Posterior cingulate gyrus (tissue), 11 donors: ENCODE results near the gene PUS1.

Experiments used
- DNase-seq, 10 donors: peaks; one replicate each; pipeline versions ENCODE4 v3.0.0 to v3.0.0-alpha.2; 2020 to 2021; ENCODE audit warnings: mixed read lengths in 3 of 10
- intact Hi-C: fragments of 100-400 bp; cut with DNase I; formaldehyde crosslinking; loops from one replicate; pipeline ENCODE4 v1.15.1; 2023

The PUS1 gene

DNA sequence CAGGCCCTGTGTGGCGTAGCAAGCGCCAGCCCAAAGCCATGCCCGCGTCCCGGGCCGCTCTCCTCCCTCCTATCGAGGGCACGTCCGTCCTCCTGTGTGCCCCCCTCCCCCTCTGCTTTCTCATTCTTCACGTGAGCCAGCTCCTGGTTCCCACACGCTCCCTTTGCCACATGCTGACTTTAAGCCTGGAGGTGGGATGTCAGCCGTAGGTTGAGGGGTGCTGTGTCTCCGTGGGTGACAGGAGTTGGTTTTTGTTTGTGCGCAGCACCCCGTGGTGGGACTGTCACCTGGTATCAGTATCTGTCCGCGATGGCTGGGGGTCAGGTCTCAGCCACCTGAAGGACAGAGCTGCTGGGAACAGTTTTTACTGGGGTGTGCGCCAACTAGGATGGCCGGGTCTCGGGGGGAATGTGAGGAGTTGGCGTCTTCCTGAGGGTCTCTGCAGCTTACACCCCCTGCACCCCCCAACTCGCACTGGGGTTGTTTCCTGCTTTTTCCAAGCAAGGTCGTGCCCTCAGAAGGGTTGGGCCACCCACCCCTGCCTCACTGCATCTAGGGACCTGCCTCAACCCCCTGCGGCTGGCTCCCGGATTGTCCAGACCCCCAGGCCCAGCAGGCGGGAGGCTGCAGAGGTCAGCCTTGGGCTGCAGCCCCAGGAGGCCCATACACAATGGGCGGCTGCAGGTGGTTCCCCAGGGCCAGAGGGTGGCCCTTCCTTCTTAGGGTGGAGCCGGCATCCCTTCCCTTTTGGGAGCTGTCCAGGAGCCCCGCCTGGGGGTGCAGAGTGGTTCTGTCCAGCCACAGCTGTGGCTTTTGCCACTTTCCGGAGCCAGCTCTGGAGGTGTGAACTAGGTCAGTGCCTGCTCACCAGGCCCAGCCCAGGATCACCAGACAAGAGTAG is 27.4 kb upstream of the PUS1 start:
- intact Hi-C loops = no loop called here
- DNase-seq = peak in 1 of 10 donors; percentile 84

- DNase-seq = peak in 1 of 10 donors; percentile 77
- intact Hi-C loops = no loop called here
Measured at GRCh38 chr12:131902332-131903241, 26.5 kb upstream of the PUS1 start.

DNA sequence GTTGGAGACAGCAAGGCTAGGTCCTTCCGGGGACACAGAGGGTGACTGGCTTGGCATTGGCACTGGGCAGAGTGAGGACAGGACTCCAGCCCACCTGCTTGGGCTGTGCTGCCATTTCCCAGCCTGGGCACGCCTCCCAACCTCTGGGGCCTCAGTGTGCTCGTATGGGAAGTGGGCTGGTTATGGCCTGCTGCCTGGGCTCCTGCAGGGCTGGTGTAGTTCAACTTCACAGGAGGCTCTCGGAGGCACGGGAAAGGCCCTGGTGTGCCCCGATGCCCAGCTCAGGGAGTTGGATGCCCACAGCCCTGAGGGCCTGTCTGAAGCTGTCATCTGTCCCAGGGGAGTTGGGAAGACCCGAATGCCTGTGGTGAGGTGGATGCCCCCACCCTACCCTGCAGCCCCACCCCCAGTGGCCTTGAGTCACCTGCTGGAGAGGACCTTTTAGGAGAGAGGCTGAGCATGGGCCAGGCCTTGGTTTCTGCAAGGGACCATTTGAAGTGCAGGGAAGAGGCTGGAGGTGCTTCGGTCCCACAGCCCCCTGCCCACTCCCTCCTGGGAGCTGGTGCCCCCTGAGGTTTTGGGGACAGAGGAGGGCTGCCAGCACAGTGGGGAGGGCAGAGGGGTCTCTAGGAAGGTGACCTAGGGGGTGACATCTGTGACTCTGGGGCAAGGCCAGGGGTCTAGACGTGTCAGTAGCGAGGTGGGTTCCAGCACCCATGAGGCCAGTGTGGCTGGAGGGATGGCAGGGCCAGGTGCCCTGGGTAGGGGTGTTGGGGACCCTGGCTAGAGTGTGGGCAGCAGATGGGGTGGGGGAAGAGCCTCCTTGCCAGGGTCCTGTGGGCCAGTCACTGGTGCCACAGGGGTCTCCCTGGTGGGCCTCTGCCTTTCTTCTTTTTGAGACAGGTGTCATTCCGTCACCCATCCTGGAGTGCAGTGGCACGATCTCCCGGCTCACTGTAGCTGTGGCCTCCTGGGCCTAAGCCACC is 25.5 kb upstream of the PUS1 start:
- intact Hi-C loops = no loop called here
- DNase-seq = peak in 1 of 10 donors; percentile 67

DNA sequence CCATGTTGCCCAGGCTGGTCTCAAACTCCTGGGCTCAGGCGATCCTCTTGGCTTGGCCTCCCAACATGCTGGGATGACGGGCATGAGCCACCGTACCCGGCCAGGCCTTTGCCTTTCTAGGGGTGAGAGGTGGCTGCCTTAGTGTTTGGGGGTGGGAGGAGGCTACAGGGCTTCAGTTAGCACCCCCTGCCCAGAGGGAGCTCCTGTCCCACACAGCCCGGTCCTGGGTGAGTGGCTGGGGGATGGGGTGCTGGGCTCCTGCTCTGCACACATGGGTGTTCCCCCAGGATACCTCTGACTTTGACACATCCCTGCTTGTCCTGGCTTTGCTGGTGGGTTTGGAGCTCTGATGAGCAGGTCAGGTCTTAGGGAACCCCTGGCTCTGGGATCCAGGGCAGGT is 24.7 kb upstream of the PUS1 start:
- intact Hi-C loops = no loop called here
- DNase-seq = no peak

GRCh38 chr12:131905081-131905629 is 23.9 kb upstream of the PUS1 start:
- DNase-seq = peak in 1 of 10 donors; percentile 72
- intact Hi-C loops = no loop called here

DNA sequence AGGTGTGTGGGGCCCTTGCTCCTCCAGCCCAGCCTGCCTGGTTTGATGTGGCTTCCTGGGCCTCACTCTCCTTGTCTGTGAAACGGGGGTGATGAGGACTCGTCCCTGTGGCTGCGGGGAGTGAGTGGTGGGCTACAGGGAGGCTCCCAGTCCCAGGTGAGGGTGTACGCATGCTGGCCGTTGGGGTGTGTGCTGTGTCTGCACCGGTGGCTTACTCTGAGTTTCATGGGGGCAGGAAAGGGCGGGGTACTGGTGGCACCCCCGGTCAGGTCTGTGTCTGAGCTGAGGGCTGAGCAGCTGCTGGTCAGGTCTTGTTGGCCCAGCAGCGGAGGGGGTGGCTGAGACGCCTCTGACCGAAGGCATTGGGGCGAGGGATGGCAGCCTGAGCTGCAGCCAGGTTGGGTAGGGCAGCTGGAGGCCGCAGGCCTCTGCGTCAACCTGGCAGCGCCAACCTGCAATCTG is 23.4 kb upstream of the PUS1 start:
- intact Hi-C loops = no loop called here
- peak in 1 of 10 donors; percentile 62 for DNase-seq

DNA sequence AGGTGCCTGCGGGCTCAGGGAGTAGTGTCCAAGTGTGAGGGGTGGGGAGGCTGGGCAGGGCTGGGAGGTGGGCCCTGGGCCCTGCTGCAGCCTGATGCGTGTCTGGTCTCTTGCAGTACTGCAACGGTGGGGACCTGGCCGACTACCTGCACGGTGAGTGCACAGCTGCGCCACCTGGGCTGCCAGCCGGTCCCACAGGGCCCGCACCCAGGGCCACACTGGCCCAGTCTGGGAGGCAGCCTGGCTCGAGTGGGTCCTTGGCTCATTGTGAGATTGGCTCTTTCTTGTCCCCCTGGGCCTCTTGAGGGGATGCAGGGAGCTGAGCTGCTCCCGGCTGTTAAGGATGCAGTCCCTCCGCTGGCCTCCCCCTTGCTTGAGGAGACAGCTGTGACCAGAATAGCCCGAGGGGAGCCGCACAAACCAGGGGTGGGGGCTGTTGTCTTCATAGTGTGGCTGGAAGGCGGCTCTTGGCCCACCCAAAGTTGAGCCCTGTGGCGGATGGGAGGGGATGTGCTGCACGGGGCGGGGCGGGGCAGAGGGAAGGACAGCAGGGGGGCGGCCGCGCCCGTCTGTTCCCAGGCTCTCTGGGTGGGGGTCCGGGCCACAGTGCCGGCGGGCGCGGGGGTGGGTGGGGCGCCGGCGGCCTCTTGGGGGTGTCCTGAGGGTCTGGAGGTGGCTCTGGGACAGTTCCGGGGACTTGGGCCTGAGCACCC is 21.5 kb upstream of the PUS1 start:
- no peak for DNase-seq
- intact Hi-C loops = no loop called here

DNA sequence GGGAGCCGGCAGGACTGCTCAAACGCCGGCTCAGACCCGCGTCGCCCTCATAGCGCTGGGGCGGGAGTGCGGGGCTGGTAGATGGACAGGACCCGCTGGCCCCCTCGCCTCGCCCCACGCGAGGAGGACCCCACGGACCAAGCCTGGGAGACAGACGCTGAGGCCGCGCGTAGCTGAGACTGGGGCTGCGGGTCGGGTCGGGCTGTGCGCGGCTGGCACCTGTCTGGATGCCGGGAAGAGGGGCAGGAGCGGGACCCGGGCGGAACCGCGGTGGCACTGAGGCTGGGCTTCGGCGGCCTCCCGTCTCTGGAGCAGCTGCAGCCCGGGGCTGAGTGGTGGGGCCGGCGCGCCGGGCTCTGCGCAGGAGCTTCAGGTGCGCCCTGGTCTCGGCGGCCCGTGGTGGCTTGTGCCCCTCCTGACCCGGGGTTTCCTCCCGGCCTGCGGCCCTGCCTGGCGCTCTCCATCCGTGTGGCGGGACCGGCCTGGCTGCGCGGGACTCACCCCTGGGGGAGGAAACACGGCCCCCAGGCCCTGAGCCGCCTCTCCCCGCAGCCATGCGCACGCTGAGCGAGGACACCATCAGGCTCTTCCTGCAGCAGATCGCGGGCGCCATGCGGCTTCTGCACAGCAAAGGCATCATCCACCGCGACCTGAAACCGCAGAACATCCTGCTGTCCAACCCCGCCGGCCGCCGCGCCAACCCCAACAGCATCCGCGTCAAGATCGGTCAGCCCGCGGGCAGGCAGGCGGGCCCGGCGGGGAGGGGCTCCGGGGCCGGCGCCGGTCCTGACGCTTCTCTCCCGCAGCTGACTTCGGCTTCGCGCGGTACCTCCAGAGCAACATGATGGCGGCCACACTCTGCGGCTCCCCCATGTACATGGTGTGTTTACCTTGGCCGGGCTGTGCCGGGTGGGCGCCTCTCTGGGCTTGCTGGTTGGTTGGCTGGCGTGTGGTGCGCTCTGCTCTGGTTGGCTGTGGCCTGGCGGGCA is 20.7 kb upstream of the PUS1 start:
- intact Hi-C loops = no loop called here
- peak in 2 of 10 donors; percentile 66 to 84 for DNase-seq

DNA sequence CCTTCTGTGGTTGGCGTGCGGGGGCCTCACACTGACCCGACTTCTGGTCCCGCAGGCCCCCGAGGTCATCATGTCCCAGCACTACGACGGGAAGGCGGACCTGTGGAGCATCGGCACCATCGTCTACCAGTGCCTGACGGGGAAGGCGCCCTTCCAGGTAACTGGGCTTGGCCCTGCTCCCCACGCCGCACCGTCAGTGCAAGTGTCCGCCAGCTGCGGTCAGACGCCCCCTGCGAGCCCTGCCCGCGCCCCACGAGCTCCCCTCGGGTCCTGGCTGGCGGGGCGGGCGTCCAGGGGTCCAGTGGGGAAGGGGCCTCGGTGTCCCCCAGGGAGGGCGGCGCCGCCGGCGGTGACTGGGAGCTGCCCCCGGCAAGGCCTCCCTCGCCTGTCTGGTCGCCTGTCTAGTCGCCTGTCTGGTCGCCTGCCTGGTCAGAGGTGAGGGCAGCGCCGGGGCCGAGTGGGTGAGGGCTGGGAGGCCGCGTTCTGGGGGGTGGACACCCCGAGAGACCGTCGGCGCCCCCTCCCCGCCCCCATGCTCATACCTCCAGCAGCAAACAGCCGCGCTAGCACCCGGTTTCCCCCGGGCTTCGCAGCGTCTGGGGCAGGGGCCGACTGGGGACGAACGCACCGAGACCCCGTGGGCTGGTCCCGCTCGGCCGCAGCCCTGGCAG is 19.9 kb upstream of the PUS1 start:
- intact Hi-C loops = no loop called here
- DNase-seq = peak in 1 of 10 donors; percentile 81

DNA sequence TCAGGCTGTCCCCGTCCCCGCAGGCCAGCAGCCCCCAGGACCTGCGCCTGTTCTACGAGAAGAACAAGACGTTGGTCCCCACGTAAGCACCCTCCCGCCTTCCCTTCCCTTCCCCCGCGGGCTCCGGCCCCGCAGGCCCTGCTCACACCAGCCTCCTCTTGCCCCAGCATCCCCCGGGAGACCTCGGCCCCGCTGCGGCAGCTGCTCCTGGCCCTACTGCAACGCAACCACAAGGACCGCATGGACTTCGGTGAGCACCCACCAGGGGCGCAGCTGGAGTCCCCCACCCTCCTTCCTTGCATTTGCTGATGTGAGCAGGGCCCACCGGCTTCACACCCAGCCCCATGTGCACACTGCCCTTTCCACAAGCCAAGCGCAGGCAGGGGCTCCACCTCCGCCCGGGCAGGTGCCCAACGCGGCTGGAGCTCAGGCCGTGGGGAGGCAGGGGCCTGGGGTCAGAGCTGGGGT is 19.3 kb upstream of the PUS1 start:
- intact Hi-C loops = no loop called here
- peak in 1 of 10 donors; percentile 68 for DNase-seq

- peak in 1 of 10 donors; percentile 46 for DNase-seq
- intact Hi-C loops = no loop called here
Measured at GRCh38 chr12:131910302-131911027, 18.6 kb upstream of the PUS1 start.

- intact Hi-C loops = no loop called here
- peak in 1 of 10 donors; percentile 80 for DNase-seq
Measured at GRCh38 chr12:131911028-131911650, 17.9 kb upstream of the PUS1 start.

- intact Hi-C loops = no loop called here
- DNase-seq = peak in 1 of 10 donors; percentile 65
Measured at GRCh38 chr12:131911851-131912477, 17.1 kb upstream of the PUS1 start.

- intact Hi-C loops = no loop called here
- DNase-seq = peak in 5 of 10 donors; percentile 25 to 92 (median 56)
Measured at GRCh38 chr12:131912518-131913274, 16.4 kb upstream of the PUS1 start.

DNA sequence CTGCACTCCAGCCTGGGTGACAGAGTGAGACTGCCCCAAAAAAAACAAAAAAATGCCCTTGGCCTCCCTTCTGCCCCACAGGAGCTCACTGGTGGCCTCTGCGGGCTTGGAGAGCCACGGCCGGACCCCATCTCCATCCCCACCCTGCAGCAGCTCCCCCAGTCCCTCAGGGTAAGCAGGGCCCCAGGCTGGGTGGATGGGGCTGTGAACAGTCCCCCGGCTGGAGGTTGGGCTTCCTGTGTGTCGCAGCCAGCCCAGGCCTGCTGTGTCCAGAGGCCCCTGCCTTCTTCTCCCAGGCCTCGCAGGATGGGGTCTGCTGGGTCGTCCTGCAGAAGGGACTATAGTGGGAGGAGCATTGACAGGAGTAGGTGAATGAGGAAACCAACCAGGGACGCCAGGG is 15.4 kb upstream of the PUS1 start:
- peak in 1 of 10 donors; percentile 58 for DNase-seq
- intact Hi-C loops = no loop called here
